ENCODE data around the gene CCDC194. TPM values are rescaled to one million over a fixed set of nuclear protein-coding genes. Genes with fewer than 3 reads are reported as not detected.

CCDC194 gene
- total and polyA plus RNA-seq, 2 of the 13 experiments (the other 11 are each of a cell fraction or from before 2014, with no cell fraction given) = 0.13 to 0.21 TPM

DNA sequence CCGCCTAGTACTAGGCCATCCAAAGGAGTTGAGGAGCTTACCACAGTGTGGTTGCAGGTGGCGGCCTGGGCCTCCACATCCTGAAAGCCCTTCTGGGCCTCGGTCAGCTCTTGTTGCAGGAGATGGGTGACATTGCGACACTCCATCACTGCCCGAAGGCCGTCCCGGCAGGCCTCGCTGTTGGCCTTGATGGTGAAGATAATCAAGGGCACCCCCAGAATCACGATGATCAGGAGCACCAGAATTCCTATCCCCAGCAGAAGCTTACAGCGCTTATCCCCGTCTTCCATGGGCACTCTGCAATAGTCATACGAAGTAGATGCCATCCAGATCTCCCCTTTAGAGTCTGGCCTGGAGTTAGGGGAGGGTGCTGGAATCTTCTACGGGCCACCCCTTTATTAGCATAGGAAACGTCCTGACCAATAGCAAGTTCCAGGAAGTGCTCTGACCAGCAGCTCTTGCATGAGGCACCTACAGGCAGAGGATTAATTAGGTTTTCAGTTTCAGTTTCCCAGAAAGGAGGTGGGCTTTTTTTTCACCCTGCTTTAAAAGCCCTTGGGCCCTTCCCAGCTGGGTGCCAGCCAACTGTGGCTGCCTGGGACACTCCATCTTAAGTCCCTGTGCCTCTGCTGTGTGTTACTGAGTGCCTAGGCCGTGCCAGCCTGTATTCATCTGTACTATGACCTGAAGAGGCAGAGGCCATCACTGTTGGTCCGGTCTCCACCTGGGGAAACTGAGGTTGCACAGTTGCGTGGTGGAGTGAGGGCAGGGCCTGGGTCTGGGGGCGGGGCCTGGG, 11.5 kb upstream of the CCDC194 start, which contains the start of gene BST2 (continued):
- TF ChIP-seq ZNF142 (CRISPR knock-in tag; IDR thresholded peaks at IDR 0.05) = 0 out of 2 replicates have a peak, but pooled peaks have one; percentile 28
- TF ChIP-seq, protein P1, sequence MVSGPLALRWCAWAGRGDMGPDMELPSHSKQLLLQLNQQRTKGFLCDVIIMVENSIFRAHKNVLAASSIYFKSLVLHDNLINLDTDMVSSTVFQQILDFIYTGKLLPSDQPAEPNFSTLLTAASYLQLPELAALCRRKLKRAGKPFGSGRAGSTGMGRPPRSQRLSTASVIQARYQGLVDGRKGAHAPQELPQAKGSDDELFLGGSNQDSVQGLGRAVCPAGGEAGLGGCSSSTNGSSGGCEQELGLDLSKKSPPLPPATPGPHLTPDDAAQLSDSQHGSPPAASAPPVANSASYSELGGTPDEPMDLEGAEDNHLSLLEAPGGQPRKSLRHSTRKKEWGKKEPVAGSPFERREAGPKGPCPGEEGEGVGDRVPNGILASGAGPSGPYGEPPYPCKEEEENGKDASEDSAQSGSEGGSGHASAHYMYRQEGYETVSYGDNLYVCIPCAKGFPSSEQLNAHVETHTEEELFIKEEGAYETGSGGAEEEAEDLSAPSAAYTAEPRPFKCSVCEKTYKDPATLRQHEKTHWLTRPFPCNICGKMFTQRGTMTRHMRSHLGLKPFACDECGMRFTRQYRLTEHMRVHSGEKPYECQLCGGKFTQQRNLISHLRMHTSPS (CRISPR knock-in tag; IDR thresholded peaks at IDR 0.05; ENCODE audit: low read depth) = no peak
- TF ChIP-seq, protein P2, sequence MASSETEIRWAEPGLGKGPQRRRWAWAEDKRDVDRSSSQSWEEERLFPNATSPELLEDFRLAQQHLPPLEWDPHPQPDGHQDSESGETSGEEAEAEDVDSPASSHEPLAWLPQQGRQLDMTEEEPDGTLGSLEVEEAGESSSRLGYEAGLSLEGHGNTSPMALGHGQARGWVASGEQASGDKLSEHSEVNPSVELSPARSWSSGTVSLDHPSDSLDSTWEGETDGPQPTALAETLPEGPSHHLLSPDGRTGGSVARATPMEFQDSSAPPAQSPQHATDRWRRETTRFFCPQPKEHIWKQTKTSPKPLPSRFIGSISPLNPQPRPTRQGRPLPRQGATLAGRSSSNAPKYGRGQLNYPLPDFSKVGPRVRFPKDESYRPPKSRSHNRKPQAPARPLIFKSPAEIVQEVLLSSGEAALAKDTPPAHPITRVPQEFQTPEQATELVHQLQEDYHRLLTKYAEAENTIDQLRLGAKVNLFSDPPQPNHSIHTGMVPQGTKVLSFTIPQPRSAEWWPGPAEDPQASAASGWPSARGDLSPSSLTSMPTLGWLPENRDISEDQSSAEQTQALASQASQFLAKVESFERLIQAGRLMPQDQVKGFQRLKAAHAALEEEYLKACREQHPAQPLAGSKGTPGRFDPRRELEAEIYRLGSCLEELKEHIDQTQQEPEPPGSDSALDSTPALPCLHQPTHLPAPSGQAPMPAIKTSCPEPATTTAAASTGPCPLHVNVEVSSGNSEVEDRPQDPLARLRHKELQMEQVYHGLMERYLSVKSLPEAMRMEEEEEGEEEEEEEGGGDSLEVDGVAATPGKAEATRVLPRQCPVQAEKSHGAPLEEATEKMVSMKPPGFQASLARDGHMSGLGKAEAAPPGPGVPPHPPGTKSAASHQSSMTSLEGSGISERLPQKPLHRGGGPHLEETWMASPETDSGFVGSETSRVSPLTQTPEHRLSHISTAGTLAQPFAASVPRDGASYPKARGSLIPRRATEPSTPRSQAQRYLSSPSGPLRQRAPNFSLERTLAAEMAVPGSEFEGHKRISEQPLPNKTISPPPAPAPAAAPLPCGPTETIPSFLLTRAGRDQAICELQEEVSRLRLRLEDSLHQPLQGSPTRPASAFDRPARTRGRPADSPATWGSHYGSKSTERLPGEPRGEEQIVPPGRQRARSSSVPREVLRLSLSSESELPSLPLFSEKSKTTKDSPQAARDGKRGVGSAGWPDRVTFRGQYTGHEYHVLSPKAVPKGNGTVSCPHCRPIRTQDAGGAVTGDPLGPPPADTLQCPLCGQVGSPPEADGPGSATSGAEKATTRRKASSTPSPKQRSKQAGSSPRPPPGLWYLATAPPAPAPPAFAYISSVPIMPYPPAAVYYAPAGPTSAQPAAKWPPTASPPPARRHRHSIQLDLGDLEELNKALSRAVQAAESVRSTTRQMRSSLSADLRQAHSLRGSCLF (CRISPR knock-in tag; IDR thresholded peaks at IDR 0.05; ENCODE audit: borderline replicate concordance) = no peak
- no peak for TF ChIP-seq ZBTB49 (CRISPR knock-in tag; IDR thresholded peaks at IDR 0.05; ENCODE audit: borderline replicate concordance)
- no peak for TF ChIP-seq GLMP (CRISPR knock-in tag; IDR thresholded peaks at IDR 0.05; ENCODE audit: borderline replicate concordance)
- no peak for TF ChIP-seq MTF1 (CRISPR knock-in tag; IDR thresholded peaks at IDR 0.05)
- TF ChIP-seq, protein P3, sequence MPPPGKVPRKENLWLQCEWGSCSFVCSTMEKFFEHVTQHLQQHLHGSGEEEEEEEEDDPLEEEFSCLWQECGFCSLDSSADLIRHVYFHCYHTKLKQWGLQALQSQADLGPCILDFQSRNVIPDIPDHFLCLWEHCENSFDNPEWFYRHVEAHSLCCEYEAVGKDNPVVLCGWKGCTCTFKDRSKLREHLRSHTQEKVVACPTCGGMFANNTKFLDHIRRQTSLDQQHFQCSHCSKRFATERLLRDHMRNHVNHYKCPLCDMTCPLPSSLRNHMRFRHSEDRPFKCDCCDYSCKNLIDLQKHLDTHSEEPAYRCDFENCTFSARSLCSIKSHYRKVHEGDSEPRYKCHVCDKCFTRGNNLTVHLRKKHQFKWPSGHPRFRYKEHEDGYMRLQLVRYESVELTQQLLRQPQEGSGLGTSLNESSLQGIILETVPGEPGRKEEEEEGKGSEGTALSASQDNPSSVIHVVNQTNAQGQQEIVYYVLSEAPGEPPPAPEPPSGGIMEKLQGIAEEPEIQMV (CRISPR knock-in tag; IDR thresholded peaks at IDR 0.05; ENCODE audit: low read depth) = no peak; the same call in 1 of the 2 replicates
